SK-N-SH treated with all-trans-retinoic acid at 6 μM for 48 hours (cell line): Measurements from ENCODE around the gene VAMP3.
A peak's percentile ranks its signal among the peaks of the same experiment; 100 is the strongest.

ENCODE experiments used
- ATAC-seq: fragments of 200-7000 bp; cut with Tn5 transposase; 3 replicates; pipeline ENCODE4 v1.9.1; 2020; ENCODE audit warnings: mild to moderate bottlenecking, moderate library complexity
- ARNTL ChIP-seq: fragments of 450-650 bp; formaldehyde crosslinking; IDR thresholded peaks from 2 replicates; pipeline ENCODE4 v1.5.0; 2020; ENCODE audit warnings: low read depth, mild to moderate bottlenecking, moderate library complexity, borderline replicate concordance
- BACH2 ChIP-seq: fragments of 250-450 bp; sonication (Bioruptor Pico); IDR thresholded peaks from 2 replicates; pipeline ENCODE4 v1.9.0; 2021; ENCODE audit warnings: mild to moderate bottlenecking, borderline replicate concordance
- CREB5 ChIP-seq: fragments of 250-450 bp; sonication (Bioruptor Pico); IDR thresholded peaks from 2 replicates; pipeline ENCODE4 v1.5.1; 2020; ENCODE audit warnings: low read depth, mild to moderate bottlenecking, moderate library complexity
- CSDC2 ChIP-seq: fragments of 250-450 bp; sonication (Bioruptor Pico); IDR thresholded peaks from 2 replicates; pipeline ENCODE4 v1.5.0; 2020; ENCODE audit warnings: mild to moderate bottlenecking, moderate library complexity
- CSRNP3 ChIP-seq: fragments of 250-450 bp; sonication (Bioruptor Pico); IDR thresholded peaks from 2 replicates; pipeline ENCODE4 v1.5.1; 2021; ENCODE audit warnings: mild to moderate bottlenecking, moderate library complexity
- ESRRG ChIP-seq: fragments of 250-450 bp; sonication (Bioruptor Pico); IDR thresholded peaks from 2 replicates; pipeline ENCODE4 v1.6.1; 2021; ENCODE audit warnings: mild to moderate bottlenecking
- GLIS3 ChIP-seq: fragments of 250-450 bp; sonication (Bioruptor Pico); IDR thresholded peaks from 2 replicates; pipeline ENCODE4 v1.5.0; 2020; ENCODE audit warnings: mild to moderate bottlenecking, moderate library complexity
- ISL1 ChIP-seq: fragments of 250-450 bp; sonication (Bioruptor Pico); IDR thresholded peaks from 2 replicates; pipeline ENCODE4 v2.1.2; 2022; ENCODE audit warnings: mild to moderate bottlenecking, moderate library complexity
- OSR1 ChIP-seq: fragments of 250-450 bp; sonication (Bioruptor Pico); IDR thresholded peaks from 2 replicates; pipeline ENCODE4 v1.8.0; 2022; ENCODE audit warnings: moderate library complexity, mild to moderate bottlenecking, inconsistent platforms
- PATZ1 ChIP-seq: fragments of 250-450 bp; sonication (Bioruptor Pico); IDR thresholded peaks from 2 replicates; pipeline ENCODE4 v1.8.0; 2020; ENCODE audit warnings: mild to moderate bottlenecking, moderate library complexity, borderline replicate concordance
- POU6F1 ChIP-seq: fragments of 250-450 bp; sonication (Bioruptor Pico); IDR thresholded peaks from 2 replicates; pipeline ENCODE4 v1.8.0; 2021; ENCODE audit warnings: low read depth, mild to moderate bottlenecking, moderate library complexity, borderline replicate concordance
- PPARA ChIP-seq: fragments of 250-450 bp; sonication (Bioruptor Pico); IDR thresholded peaks from 2 replicates; pipeline ENCODE4 v1.5.0; 2020; ENCODE audit warnings: mild to moderate bottlenecking, borderline replicate concordance
- RARB ChIP-seq: fragments of 250-450 bp; sonication (Bioruptor Pico); IDR thresholded peaks from 2 replicates; pipeline ENCODE4 v1.8.0; 2021; ENCODE audit warnings: mild to moderate bottlenecking, moderate library complexity
- SNAI2 ChIP-seq: fragments of 250-450 bp; sonication (Bioruptor Pico); IDR thresholded peaks from 2 replicates; pipeline ENCODE4 v1.5.0; 2020; ENCODE audit warnings: mild to moderate bottlenecking, moderate library complexity
- ZC3H10 ChIP-seq: fragments of 250-450 bp; sonication (Bioruptor Pico); IDR thresholded peaks from 2 replicates; pipeline ENCODE4 v1.5.1; 2021; ENCODE audit warnings: mild to moderate bottlenecking, moderate library complexity
- ZFP3 ChIP-seq: fragments of 250-450 bp; sonication (Bioruptor Pico); IDR thresholded peaks from 2 replicates; pipeline ENCODE4 v1.5.0; 2020; ENCODE audit warnings: mild to moderate bottlenecking, moderate library complexity
- ZNF565 ChIP-seq: fragments of 450-650 bp; formaldehyde crosslinking; conservative IDR thresholded peaks from 2 replicates; pipeline ENCODE4 v1.5.0; 2020; ENCODE audit warnings: low read depth, mild to moderate bottlenecking, moderate library complexity
- ZNF70 ChIP-seq: fragments of 450-650 bp; formaldehyde crosslinking; IDR thresholded peaks from 2 replicates; pipeline ENCODE4 v1.5.0; 2020; ENCODE audit warnings: mild to moderate bottlenecking, moderate library complexity

Gene VAMP3

GRCh38 chr1:7809742-7810141 is 38.6 kb downstream of the VAMP3 start:
- no peak for TF ChIP-seq CREB5
- no peak for TF ChIP-seq SNAI2 (CRISPR knock-in tag)
- no peak for TF ChIP-seq ZFP3
- TF ChIP-seq CSDC2 (CRISPR knock-in tag): no peak
- no peak for TF ChIP-seq CSRNP3
- no peak for TF ChIP-seq POU6F1 (CRISPR knock-in tag)
- ATAC-seq: no peak

- TF ChIP-seq RARB (CRISPR knock-in tag) (no peak), CSDC2 (CRISPR knock-in tag) (no peak), ZNF565 (CRISPR knock-in tag) (no peak), ESRRG (CRISPR knock-in tag) (no peak), PATZ1 (CRISPR knock-in tag) (no peak), POU6F1 (CRISPR knock-in tag) (no peak), ZNF70 (CRISPR knock-in tag) (no peak), OSR1 (no peak), ZC3H10 (no peak), ZFP3 (no peak)
- ATAC-seq: peak; percentile 85
Measured at GRCh38 chr1:7810395-7810794, 39.3 kb downstream of the VAMP3 start.

GRCh38 chr1:7811476-7811875 is 40.4 kb downstream of the VAMP3 start:
- TF ChIP-seq BACH2 (CRISPR knock-in tag) (no peak), ARNTL (CRISPR knock-in tag) (no peak)
- no peak for ATAC-seq

- ATAC-seq: no peak
- TF ChIP-seq ZNF565 (CRISPR knock-in tag) (no peak), PPARA (CRISPR knock-in tag) (no peak), GLIS3 (CRISPR knock-in tag) (no peak), CREB5 (no peak), ISL1 (no peak), PATZ1 (CRISPR knock-in tag) (no peak), RARB (CRISPR knock-in tag) (no peak)
Measured at GRCh38 chr1:7813677-7814373, 42.7 kb downstream of the VAMP3 start.
